Vagina (tissue), 2 donors: ENCODE measurements around the gene GJC2.

ENCODE experiments used
- CTCF ChIP-seq, 3 experiments: fragments of 450-650 bp in 2 of 3; fragments of 200-600 bp in 1 of 3; sonication (generic) in 1 of 3; IDR thresholded peaks; one replicate each; pipeline ENCODE4 v1.5.1; 2017 to 2019; ENCODE audit warnings: antibody characterized with exemption in 3 of 3, mild to moderate bottlenecking in 2 of 3, moderate library complexity in 2 of 3
- POLR2A ChIP-seq, 2 donors: fragments of 450-650 bp; IDR thresholded peaks; one replicate each; pipeline ENCODE4 v1.6.1; 2017; ENCODE audit warnings: antibody characterized with exemption in 2 of 2, mild to moderate bottlenecking in 2 of 2, moderate library complexity in 2 of 2
- POLR2AphosphoS5 ChIP-seq, 2 donors: sonication (generic); formaldehyde crosslinking; IDR thresholded peaks; one replicate each; pipeline ENCODE4 v1.9.0; 2017; ENCODE audit warnings: antibody characterized with exemption in 2 of 2, mild to moderate bottlenecking in 2 of 2, low read depth in 1 of 2; ENCODE audit not compliant: insufficient read depth in 1 of 2

- no peak for TF ChIP-seq CTCF (IDR thresholded peaks at IDR 0.05)
- TF ChIP-seq POLR2AphosphoS5 (IDR thresholded peaks at IDR 0.05; ENCODE audit: insufficient read depth in 1 of 2, low read depth in 1 of 2), result no peak
- no peak for TF ChIP-seq POLR2A (IDR thresholded peaks at IDR 0.05)
These were observed 25.7 kb downstream of the GJC2 start for GRCh38 chr1:228175316-228176023.
